Esophagus mucosa (tissue), 1 donor: ENCODE results near the gene BTBD10. TPM values are rescaled to one million over a fixed set of nuclear protein-coding genes. Genes with fewer than 3 reads are reported as not detected.

ENCODE experiments used
- ATAC-seq: fragments of 200-7000 bp; cut with Tn5 transposase; one replicate; pipeline ENCODE4 v1.9.1; 2020
- total RNA-seq: library from RNA; stranded (reverse); gene quantifications from one replicate; pipeline ENCODE4 v1.2.4, GENCODE V29; 2023
- donor health status: DM: yes; HTN: yes; CAD: no.

The BTBD10 gene
- total RNA-seq, 1 donor from 2014 or later, result 29.8 TPM

GRCh38 chr11:13338427-13339069, 124.5 kb downstream of the BTBD10 start:
- ATAC-seq, result peak; percentile 73

GRCh38 chr11:13338019-13338426, 125.0 kb downstream of the BTBD10 start:
- no peak for ATAC-seq

Other genes starting within 250 kb of the BTBD10 start
- gene BMAL1, start 185.4 kb downstream of the BTBD10 start, total RNA-seq, result 10.6 TPM
- not detected for gene PTH, start 32.8 kb upstream of the BTBD10 start, total RNA-seq
- gene FAR1, start 205.4 kb upstream of the BTBD10 start, total RNA-seq, result 113 TPM